ENCODE data around the gene PPP1R37. TPM values are rescaled to one million over a fixed set of nuclear protein-coding genes. Genes with fewer than 3 reads are reported as not detected.

Gene PPP1R37
- total and polyA plus RNA-seq, 2 of the 8 experiments (the other 6 are each of a cell fraction or from before 2014, with no cell fraction given): 14.6 to 25.7 TPM

DNA sequence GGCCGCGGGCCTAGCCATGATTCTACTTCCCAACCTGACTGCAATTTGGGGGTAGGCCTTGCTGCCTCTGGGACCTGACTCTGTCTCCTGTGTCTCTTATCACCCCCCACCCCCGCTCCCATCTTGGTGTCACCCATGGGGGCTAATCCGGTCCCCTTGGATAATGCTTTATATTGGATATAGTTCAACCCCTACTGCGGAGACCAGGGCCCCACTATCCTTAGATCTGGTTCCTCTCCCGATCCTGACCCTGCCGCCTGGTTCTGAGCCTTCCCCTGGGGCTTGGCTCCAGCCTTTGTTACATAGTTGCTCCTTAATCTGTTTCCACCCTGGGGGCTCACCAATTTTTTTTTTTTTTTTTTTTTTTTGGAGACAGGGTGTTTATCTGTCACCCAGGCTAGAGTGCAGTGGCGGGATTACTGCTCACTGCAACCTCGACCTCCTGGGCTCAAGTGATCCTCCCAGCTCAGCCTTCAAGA, 87.0 kb downstream of the PPP1R37 start (continued):
- TF ChIP-seq ASH2L (IDR thresholded peaks at IDR 0.05; ENCODE audit: low read length): no peak
